ENCODE data around the gene RFPL1.
"Not testable (repeated sequence)": the region's sequence is repeated elsewhere in the genome, so short reads cannot be mapped to it uniquely, and the experiment has no call there.

Gene RFPL1

DNA sequence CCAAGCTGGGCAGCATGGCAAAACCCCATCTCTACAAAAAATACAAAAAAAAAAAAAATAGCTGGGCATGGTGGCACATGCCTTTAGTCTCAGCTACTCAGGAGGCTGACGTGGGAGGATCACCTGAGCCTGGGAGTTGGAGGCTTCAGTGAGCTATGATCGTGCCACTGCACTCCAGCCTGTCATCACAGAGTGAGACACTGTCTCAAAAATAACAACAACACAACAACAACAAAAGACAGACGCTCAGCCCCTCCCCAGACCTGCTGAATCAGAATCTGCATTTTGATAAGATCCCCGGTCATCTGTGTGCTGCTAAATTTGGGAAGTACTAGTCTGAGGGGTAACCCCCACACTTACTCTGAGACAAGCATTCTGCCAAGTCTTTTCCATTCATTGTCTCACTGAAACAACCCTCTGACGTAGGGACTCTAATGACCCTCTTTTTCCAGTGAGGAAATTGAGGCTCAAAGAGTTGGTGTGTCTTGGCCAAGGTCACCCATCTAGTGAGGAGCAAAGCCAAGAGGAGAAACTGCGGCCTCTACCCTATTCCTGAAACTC, 49.1 kb downstream of the RFPL1 start:
- H3K9me3 ChIP-seq (ENCODE audit: insufficient read depth, low read depth, low read length), result no peaks in the 10 kb centered on the region
- no peaks in the 10 kb centered on the region for H3K27me3 ChIP-seq (ENCODE audit: insufficient read depth, low read length, poor library complexity, severe bottlenecking)
- H3K9me2 ChIP-seq (replicated peaks; ENCODE audit: low read depth, low read length), result no peaks in the 10 kb centered on the region
- H2AFZ ChIP-seq (ENCODE audit: low read length), result no peak overlapping the region
- no peaks in the 10 kb centered on the region for H3F3A ChIP-seq (ENCODE audit: low read depth)
- H3K79me2 ChIP-seq (ENCODE audit: insufficient read depth, low read length), result no peaks in the 10 kb centered on the region
- no peak for TF ChIP-seq EZH2phosphoT487 (IDR thresholded peaks at IDR 0.05; ENCODE audit: borderline replicate concordance)
- TF ChIP-seq, protein P1, sequence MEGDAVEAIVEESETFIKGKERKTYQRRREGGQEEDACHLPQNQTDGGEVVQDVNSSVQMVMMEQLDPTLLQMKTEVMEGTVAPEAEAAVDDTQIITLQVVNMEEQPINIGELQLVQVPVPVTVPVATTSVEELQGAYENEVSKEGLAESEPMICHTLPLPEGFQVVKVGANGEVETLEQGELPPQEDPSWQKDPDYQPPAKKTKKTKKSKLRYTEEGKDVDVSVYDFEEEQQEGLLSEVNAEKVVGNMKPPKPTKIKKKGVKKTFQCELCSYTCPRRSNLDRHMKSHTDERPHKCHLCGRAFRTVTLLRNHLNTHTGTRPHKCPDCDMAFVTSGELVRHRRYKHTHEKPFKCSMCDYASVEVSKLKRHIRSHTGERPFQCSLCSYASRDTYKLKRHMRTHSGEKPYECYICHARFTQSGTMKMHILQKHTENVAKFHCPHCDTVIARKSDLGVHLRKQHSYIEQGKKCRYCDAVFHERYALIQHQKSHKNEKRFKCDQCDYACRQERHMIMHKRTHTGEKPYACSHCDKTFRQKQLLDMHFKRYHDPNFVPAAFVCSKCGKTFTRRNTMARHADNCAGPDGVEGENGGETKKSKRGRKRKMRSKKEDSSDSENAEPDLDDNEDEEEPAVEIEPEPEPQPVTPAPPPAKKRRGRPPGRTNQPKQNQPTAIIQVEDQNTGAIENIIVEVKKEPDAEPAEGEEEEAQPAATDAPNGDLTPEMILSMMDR (conservative IDR thresholded peaks at IDR 0.05; ENCODE audit: low read length), result no peak
- H3K36me3 ChIP-seq (ENCODE audit: insufficient read depth, low read length), result no peaks in the 10 kb centered on the region
- no peak overlapping the region for H3K4me2 ChIP-seq (ENCODE audit: low read depth, low read length, poor library complexity, severe bottlenecking)
- no peaks in the 10 kb centered on the region for H3K4me1 ChIP-seq (ENCODE audit: insufficient read depth, low read length, poor library complexity, severe bottlenecking)
- H4K20me1 ChIP-seq (ENCODE audit: insufficient read depth, low read length, poor library complexity, severe bottlenecking), result no peaks in the 10 kb centered on the region
- no peak overlapping the region for H3K9ac ChIP-seq (ENCODE audit: low read depth, low read length, poor library complexity, severe bottlenecking)
- H3K4me3 ChIP-seq (ENCODE audit: low read length, poor library complexity, severe bottlenecking), result no peak overlapping the region

DNA sequence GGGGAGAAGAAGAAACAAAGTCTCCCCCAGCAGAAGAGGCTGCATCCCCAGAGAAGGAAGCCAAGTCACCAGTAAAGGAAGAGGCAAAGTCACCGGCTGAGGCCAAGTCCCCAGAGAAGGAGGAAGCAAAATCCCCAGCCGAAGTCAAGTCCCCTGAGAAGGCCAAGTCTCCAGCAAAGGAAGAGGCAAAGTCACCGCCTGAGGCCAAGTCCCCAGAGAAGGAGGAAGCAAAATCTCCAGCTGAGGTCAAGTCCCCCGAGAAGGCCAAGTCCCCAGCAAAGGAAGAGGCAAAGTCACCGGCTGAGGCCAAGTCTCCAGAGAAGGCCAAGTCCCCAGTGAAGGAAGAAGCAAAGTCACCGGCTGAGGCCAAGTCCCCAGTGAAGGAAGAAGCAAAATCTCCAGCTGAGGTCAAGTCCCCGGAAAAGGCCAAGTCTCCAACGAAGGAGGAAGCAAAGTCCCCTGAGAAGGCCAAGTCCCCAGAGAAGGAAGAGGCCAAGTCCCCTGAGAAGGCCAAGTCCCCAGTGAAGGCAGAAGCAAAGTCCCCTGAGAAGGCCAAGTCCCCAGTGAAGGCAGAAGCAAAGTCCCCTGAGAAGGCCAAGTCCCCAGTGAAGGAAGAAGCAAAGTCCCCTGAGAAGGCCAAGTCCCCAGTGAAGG, 50.9 kb downstream of the RFPL1 start:
- H3K4me1 ChIP-seq (ENCODE audit: insufficient read depth, low read length, poor library complexity, severe bottlenecking); H3K9ac ChIP-seq (ENCODE audit: low read depth, low read length, poor library complexity, severe bottlenecking); H3K9me2 ChIP-seq (replicated peaks; ENCODE audit: low read depth, low read length); H2AFZ ChIP-seq (ENCODE audit: low read length); H3K4me3 ChIP-seq (ENCODE audit: low read length, poor library complexity, severe bottlenecking); H3K9me3 ChIP-seq (ENCODE audit: insufficient read depth, low read depth, low read length); H3K27me3 ChIP-seq (ENCODE audit: insufficient read depth, low read length, poor library complexity, severe bottlenecking); H3K36me3 ChIP-seq (ENCODE audit: insufficient read depth, low read length); H3K4me2 ChIP-seq (ENCODE audit: low read depth, low read length, poor library complexity, severe bottlenecking); H3F3A ChIP-seq (ENCODE audit: low read depth); H4K20me1 ChIP-seq (ENCODE audit: insufficient read depth, low read length, poor library complexity, severe bottlenecking); H3K79me2 ChIP-seq (ENCODE audit: insufficient read depth, low read length): not testable (repeated sequence)

DNA sequence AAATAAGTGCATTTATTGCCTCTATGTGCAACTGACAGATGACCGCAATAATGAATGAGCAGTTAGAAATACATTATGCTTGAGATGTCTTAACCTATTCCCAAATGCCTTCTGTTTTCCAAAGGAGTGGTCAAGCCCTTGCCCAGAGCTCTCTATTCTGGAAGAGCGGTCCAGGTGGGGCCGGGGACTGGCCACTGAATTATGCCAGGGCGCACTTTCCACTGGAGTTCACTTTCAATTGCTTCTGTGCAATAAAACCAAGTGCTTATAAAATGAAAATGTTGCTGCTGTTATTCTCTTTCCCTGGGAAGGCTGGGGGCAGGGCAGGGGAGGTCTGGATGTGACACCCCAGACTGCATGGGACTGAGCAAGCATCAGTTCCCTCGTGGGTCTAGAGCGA, 52.6 kb downstream of the RFPL1 start:
- Histone ChIP-seq H3K9me3 (ENCODE audit: insufficient read depth, low read depth, low read length) (no peaks in the 10 kb centered on the region), H3K9me2 (replicated peaks; ENCODE audit: low read depth, low read length) (no peaks in the 10 kb centered on the region), H3K36me3 (ENCODE audit: insufficient read depth, low read length) (no peaks in the 10 kb centered on the region), H3K79me2 (ENCODE audit: insufficient read depth, low read length) (no peaks in the 10 kb centered on the region), H3K9ac (ENCODE audit: low read depth, low read length, poor library complexity, severe bottlenecking) (no peak overlapping the region), H3F3A (ENCODE audit: low read depth) (no peaks in the 10 kb centered on the region), H4K20me1 (ENCODE audit: insufficient read depth, low read length, poor library complexity, severe bottlenecking) (no peaks in the 10 kb centered on the region), H3K4me3 (ENCODE audit: low read length, poor library complexity, severe bottlenecking) (no peak overlapping the region), H3K27me3 (ENCODE audit: insufficient read depth, low read length, poor library complexity, severe bottlenecking) (no peaks in the 10 kb centered on the region), H3K4me1 (ENCODE audit: insufficient read depth, low read length, poor library complexity, severe bottlenecking) (no peaks in the 10 kb centered on the region), H3K4me2 (ENCODE audit: low read depth, low read length, poor library complexity, severe bottlenecking) (no peak overlapping the region), H2AFZ (ENCODE audit: low read length) (no peak overlapping the region)
- no peak for TF ChIP-seq EZH2phosphoT487 (IDR thresholded peaks at IDR 0.05; ENCODE audit: borderline replicate concordance)
- TF ChIP-seq, protein P1 (conservative IDR thresholded peaks at IDR 0.05; ENCODE audit: low read length), result no peak
